AG04450 (cell line): ENCODE data around the gene THSD1. TPM values are rescaled to one million over a fixed set of nuclear protein-coding genes. Genes with fewer than 3 reads are reported as not detected.
A peak's percentile ranks its signal among the peaks of the same experiment; 100 is the strongest.
"Not testable (repeated sequence)": the region's sequence is repeated elsewhere in the genome, so short reads cannot be mapped to it uniquely, and the experiment has no call there.

Experiments used
- CTCF ChIA-PET: fragments of 300-600, 350-600 bp; formaldehyde crosslinking; extraction: SDS; loops from one replicate; lab custom pipeline; 2022; ENCODE audit warnings: antibody characterized with exemption, inconsistent platforms; lab: Charles Lee
- POLR2A ChIA-PET: fragments of 350-600 bp; formaldehyde crosslinking; extraction: SDS; loops from one replicate; lab custom pipeline; 2021; ENCODE audit warnings: antibody characterized with exemption, inconsistent platforms; lab: Yijun Ruan, JAX
- DNase-seq: peaks from one replicate; pipeline ENCODE4 v3.0.0-alpha.2; 2011; ENCODE audit warnings: low read depth, low spot score
- H3K27ac ChIP-seq: one replicate; pipeline ENCODE4 v1.5.1; 2012; ENCODE audit warnings: low read depth, low read length, control low read depth
- H3K27me3 ChIP-seq: one replicate; pipeline ENCODE4 v1.6.0; 2012; ENCODE audit warnings: low read length; ENCODE audit not compliant: control insufficient read depth, insufficient read depth
- H3K4me3 ChIP-seq: 2 replicates; pipeline ENCODE4 v1.5.1; 2011; ENCODE audit warnings: mild to moderate bottlenecking, low read depth, low read length, control low read depth
- H3K9me3 ChIP-seq: 2 replicates; pipeline ENCODE4 v1.5.1; 2012; ENCODE audit warnings: low read length; ENCODE audit not compliant: control insufficient read depth, insufficient read depth
- polyA plus RNA-seq: library from polyadenylated mRNA; depleted of rRNA; stranded (reverse); fragments of >200 nt; gene quantifications from 2 replicates; pipeline ENCODE4 v1.2.3, GENCODE V29; 2011
- TF ChIP-seq, protein P1 (sequence below): IDR thresholded peaks from 2 replicates; pipeline ENCODE4 v1.5.1; 2011; ENCODE audit warnings: low read depth, low read length, control low read depth, inconsistent platforms

Gene THSD1
- polyA plus RNA-seq, 1 experiment = 7.9 TPM

GRCh38 chr13:52412128-52412527 is 6.2 kb upstream of the THSD1 start:
- POLR2A ChIA-PET = interaction anchor here (0.6 kb wide), 1 partner anchor 216 kb away, joined by 3 read pairs; no protein-coding TSS in a partner anchor
- H3K27ac ChIP-seq = peak overlapping the region; percentile 22
- CTCF ChIA-PET = interaction anchor here (5.8 kb wide), 1 partner anchor 38 kb away, joined by 40 read pairs; the partner anchor contains the start of gene VPS36

GRCh38 chr13:52411629-52412028 is 5.7 kb upstream of the THSD1 start:
- TF ChIP-seq, protein P1, sequence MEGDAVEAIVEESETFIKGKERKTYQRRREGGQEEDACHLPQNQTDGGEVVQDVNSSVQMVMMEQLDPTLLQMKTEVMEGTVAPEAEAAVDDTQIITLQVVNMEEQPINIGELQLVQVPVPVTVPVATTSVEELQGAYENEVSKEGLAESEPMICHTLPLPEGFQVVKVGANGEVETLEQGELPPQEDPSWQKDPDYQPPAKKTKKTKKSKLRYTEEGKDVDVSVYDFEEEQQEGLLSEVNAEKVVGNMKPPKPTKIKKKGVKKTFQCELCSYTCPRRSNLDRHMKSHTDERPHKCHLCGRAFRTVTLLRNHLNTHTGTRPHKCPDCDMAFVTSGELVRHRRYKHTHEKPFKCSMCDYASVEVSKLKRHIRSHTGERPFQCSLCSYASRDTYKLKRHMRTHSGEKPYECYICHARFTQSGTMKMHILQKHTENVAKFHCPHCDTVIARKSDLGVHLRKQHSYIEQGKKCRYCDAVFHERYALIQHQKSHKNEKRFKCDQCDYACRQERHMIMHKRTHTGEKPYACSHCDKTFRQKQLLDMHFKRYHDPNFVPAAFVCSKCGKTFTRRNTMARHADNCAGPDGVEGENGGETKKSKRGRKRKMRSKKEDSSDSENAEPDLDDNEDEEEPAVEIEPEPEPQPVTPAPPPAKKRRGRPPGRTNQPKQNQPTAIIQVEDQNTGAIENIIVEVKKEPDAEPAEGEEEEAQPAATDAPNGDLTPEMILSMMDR = no peak
- peak; percentile 21 for DNase-seq
- Histone ChIP-seq H3K4me3 (no peak overlapping the region), H3K27ac (no peak overlapping the region), H3K27me3 (no peaks in the 10 kb centered on the region), H3K9me3 (no peaks in the 10 kb centered on the region; the same call in 1 of the 2 replicates)
- ChIA-PET POLR2A (no interaction called here), CTCF (interaction anchor here (1.5 to 5.8 kb wide), 2 partner anchors 39 to 68 kb away, joined by 3 to 40 read pairs; partner anchors contain the start of gene VPS36)

More at GRCh38 chr13:52412128-52412527, 6.2 kb upstream of the THSD1 start:
- TF ChIP-seq, protein P1 = no peak
- DNase-seq = no peak
- H3K9me3 ChIP-seq = no peaks in the 10 kb centered on the region; the same call in 1 of the 2 replicates
- H3K4me3 ChIP-seq = no peak overlapping the region
- H3K27me3 ChIP-seq = no peaks in the 10 kb centered on the region

GRCh38 chr13:52408071-52408658 is 2.2 kb upstream of the THSD1 start:
- H3K4me3 ChIP-seq, H3K9me3 ChIP-seq, H3K27ac ChIP-seq, DNase-seq, H3K27me3 ChIP-seq, POLR2A ChIA-PET: not testable (repeated sequence)
- CTCF ChIA-PET = interaction anchor here (1.5 kb wide), 1 partner anchor 43 kb away, joined by 4 read pairs; no protein-coding TSS in a partner anchor

DNA sequence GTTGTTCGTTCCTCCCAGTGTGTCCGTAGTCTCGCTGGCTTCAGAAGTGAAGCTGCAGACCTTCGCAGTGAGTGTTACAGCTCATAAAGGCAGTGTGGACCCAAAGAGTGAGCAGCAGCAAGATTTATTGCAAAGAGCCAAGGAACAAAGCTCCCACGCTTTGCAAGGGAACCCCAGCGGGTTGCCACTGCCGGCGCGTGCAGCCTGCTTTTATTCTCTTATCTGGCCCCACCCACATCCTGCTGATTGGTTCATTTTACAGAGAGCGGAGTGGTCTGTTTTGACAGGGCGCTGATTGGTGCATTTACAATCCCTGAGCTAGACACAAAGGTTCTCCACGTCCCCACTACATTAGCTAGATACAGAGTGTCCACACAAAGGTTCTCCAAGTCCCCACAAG is 1.5 kb upstream of the THSD1 start:
- CTCF ChIA-PET = interaction anchor here (1.5 kb wide), 1 partner anchor 43 kb away, joined by 4 read pairs; no protein-coding TSS in a partner anchor
- DNase-seq, H3K27ac ChIP-seq, H3K27me3 ChIP-seq, H3K4me3 ChIP-seq, H3K9me3 ChIP-seq, POLR2A ChIA-PET: not testable (repeated sequence)

- POLR2A ChIA-PET = no interaction called here
- no peak for DNase-seq
Observed at GRCh38 chr13:52406629-52407028, 657 bp upstream of the THSD1 start.

More at GRCh38 chr13:52406629-52407028, 657 bp upstream of the THSD1 start:
- H3K27me3 ChIP-seq = no peaks in the 10 kb centered on the region
- CTCF ChIA-PET = no interaction called here
- no peak overlapping the region; the same call in 1 of the 2 replicates for H3K4me3 ChIP-seq
- H3K27ac ChIP-seq = no peak overlapping the region
- TF ChIP-seq, protein P1 = no peak
- H3K9me3 ChIP-seq = no peaks in the 10 kb centered on the region; the same call in 1 of the 2 replicates
